PC-9 (cell line): ENCODE data around the gene CCL4. TPM values are rescaled to one million over a fixed set of nuclear protein-coding genes. Genes with fewer than 3 reads are reported as not detected.

Experiments
- BruUV-seq: library from RNA; stranded (reverse); fragments of 400-500 nt; replicated peaks from 2 replicates; lab custom pipeline; 2021; lab: Mats Ljungman, UMichigan
- CTCF ChIA-PET: fragments of 300-600 bp; sonication (Branson Sonifier 250); formaldehyde crosslinking; loops from one replicate; lab custom pipeline; 2022; ENCODE audit warnings: antibody characterized with exemption; lab: Charles Lee
- POLR2A ChIA-PET: fragments of 300-600 bp; sonication (Branson Sonifier 250); formaldehyde crosslinking; loops from one replicate; lab custom pipeline; 2022; ENCODE audit warnings: antibody characterized with exemption; ENCODE audit not compliant: unreplicated experiment; lab: Charles Lee
- DNase-seq, 2 experiments: peaks; one replicate each; pipeline versions ENCODE4 v3.0.0 to v3.0.0-alpha.2; 2015 to 2022; ENCODE audit warnings: mixed read lengths in 1 of 2
- H2AFZ ChIP-seq: fragments of 200-600 bp; sonication (generic); 2 replicates; pipeline ENCODE4 v1.8.1; 2017; ENCODE audit warnings: antibody characterized with exemption
- H3F3A ChIP-seq: fragments of 200-600 bp; sonication (generic); 2 replicates; pipeline ENCODE4 v1.8.1; 2017; ENCODE audit warnings: antibody characterized with exemption, mild to moderate bottlenecking, low read depth; ENCODE audit not compliant: insufficient read depth
- H3K27ac ChIP-seq: fragments of 200-600 bp; sonication (generic); 2 replicates; pipeline ENCODE4 v1.6.1; 2016; ENCODE audit warnings: mixed run types
- H3K27me3 ChIP-seq: fragments of 200-600 bp; sonication (generic); 2 replicates; pipeline ENCODE4 v1.6.1; 2016; ENCODE audit warnings: low read depth, mixed run types; ENCODE audit not compliant: insufficient read depth
- H3K36me3 ChIP-seq: fragments of 200-600 bp; sonication (generic); 2 replicates; pipeline ENCODE4 v1.6.1; 2016; ENCODE audit warnings: low read depth, mixed run types
- H3K4me1 ChIP-seq: fragments of 200-600 bp; sonication (generic); replicated peaks from 2 replicates; pipeline ENCODE4 v1.6.1; 2016; ENCODE audit warnings: mixed run types; ENCODE audit not compliant: insufficient read depth
- H3K4me2 ChIP-seq: fragments of 200-600 bp; sonication (generic); 2 replicates; pipeline ENCODE4 v1.6.1; 2017; ENCODE audit warnings: mixed run types
- H3K4me3 ChIP-seq: fragments of 200-600 bp; sonication (generic); 2 replicates; pipeline ENCODE4 v1.6.1; 2016; ENCODE audit warnings: mixed run types
- H3K79me2 ChIP-seq: fragments of 200-600 bp; sonication (generic); 2 replicates; pipeline ENCODE4 v1.6.1; 2017; ENCODE audit warnings: low read depth, mixed run types
- H3K9me2 ChIP-seq: fragments of 200-600 bp; sonication (generic); 2 replicates; pipeline ENCODE4 v1.8.1; 2017; ENCODE audit warnings: mild to moderate bottlenecking; ENCODE audit not compliant: insufficient read depth
- H3K9me3 ChIP-seq: fragments of 200-600 bp; sonication (generic); 2 replicates; pipeline ENCODE4 v1.8.1; 2016; ENCODE audit warnings: low read depth; ENCODE audit not compliant: insufficient read depth
- H4K20me1 ChIP-seq: fragments of 200-600 bp; sonication (generic); 2 replicates; pipeline ENCODE4 v1.8.1; 2017; ENCODE audit not compliant: insufficient read depth
- CTCF ChIP-seq: fragments of 200-600 bp; sonication (generic); conservative IDR thresholded peaks from 2 replicates; pipeline ENCODE4 v1.6.1; 2017; ENCODE audit warnings: mixed run types, antibody characterized with exemption, mild to moderate bottlenecking, moderate library complexity
- EZH2 ChIP-seq: fragments of 200-600 bp; sonication (generic); IDR thresholded peaks from 2 replicates; pipeline ENCODE4 v1.8.0; 2017; ENCODE audit warnings: antibody characterized with exemption, low read depth
- intact Hi-C: fragments of 100-400 bp; cut with micrococcal nuclease; formaldehyde crosslinking; loops from one replicate; pipeline ENCODE4 v1.10.0; 2022; ENCODE audit not compliant: unreplicated experiment
- total RNA-seq: library from RNA; stranded (reverse); gene quantifications from 2 replicates; pipeline ENCODE4 v1.2.3, GENCODE V29; 2021

The CCL4 gene
- total RNA-seq, 1 experiment from 2014 or later = not detected

DNA sequence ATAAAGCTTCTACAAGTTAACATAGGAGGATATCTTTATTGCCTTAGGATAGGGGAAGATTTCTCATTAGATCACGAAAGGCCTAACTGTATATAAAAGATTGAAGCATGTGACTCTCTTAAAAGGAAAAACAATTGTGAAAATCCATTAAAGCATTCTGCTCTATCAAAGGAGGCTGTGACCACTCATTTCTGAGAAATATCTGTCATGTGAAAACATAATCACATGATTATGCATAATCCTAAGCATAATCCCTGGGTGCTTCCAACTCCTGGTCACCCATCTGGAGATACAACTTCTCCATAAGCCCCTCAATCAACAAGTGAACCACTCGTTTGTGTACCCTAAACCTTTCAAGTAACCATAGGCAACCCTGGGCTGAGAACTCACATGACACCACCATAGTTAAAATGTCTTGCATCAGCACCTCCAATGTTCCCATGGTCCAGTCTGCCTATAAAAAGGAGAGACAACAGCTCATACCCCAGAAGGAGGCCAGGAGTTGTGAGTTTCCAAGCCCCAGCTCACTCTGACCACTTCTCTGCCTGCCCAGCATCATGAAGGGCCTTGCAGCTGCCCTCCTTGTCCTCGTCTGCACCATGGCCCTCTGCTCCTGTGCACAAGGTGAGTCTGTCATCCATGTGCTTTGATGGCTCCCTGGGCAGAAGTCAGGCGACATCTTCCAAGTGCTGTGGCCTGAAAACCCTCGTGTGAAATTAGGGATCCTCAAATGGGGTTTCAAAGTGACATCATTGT lies 39.7 kb upstream of the CCL4 start, which contains the start of gene CCL18:
Gene CCL18, plus strand, starts transcription at position 487 of the 756 bp plus-strand sequence. Its CDS starts 71 bp downstream, at position 558.
- Histone ChIP-seq H3K9me3 (no peaks in the 10 kb centered on the region), H3K4me2 (no peak within 1 kb of the TSS), H3K9me2 (no peaks in the 10 kb centered on the region), H3K27ac (no peak within 1 kb of the TSS), H3K27me3 (peaks cover 33% of the 10 kb centered on the region), H2AFZ (no peak within 1 kb of the TSS), H3F3A (no peaks in the 10 kb centered on the region), H4K20me1 (no peaks in the 10 kb centered on the region), H3K4me1 (no peaks in the 10 kb centered on the region), H3K4me3 (no peak within 1 kb of the TSS), H3K36me3 (no peaks in the 10 kb centered on the region), H3K79me2 (no peaks in the 10 kb centered on the region)
- intact Hi-C loops = no loop called here
- POLR2A ChIA-PET = no interaction called here
- DNase-seq = no peak
- CTCF ChIA-PET = no interaction called here
- TF ChIP-seq CTCF (no peak), EZH2 (no peak)
- BruUV-seq = no TSS peak

DNA sequence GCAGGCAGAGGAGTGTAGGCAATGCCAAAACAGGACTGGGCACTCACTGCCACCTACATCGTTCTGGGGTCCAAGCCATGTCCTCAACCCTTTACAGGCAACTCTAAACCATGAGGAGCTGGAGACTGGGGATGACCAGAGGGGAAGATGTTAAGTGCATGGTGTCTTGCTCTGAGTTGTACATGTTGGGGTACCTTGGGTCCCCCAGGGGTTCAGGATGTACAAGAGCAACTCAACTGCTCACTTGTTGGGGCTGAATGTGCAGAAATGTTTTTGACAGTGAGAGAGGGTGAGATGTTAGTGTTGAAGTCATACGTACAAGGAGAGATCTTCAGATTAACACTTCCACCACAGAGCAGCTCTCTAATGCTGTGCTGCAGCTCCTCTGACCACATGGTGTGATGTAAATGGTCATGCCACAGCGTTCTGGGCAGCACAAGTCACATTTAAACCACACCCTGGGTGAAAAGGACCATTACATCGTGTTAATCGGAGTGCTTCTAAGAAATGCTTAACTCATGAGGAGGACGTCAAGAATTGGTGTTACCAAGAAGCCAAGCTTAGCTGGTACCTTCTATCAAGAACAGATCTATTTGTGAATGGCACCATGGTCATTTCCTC lies 37.2 kb upstream of the CCL4 start:
- TF ChIP-seq EZH2 (no peak), CTCF (no peak)
- BruUV-seq = no TSS peak
- Histone ChIP-seq H3K36me3 (no peaks in the 10 kb centered on the region), H3K9me2 (no peaks in the 10 kb centered on the region), H3K79me2 (no peaks in the 10 kb centered on the region), H3F3A (no peaks in the 10 kb centered on the region), H2AFZ (no peak overlapping the region), H3K4me2 (no peak overlapping the region), H4K20me1 (no peaks in the 10 kb centered on the region), H3K9me3 (no peaks in the 10 kb centered on the region), H3K4me3 (no peak overlapping the region), H3K27ac (no peak overlapping the region), H3K27me3 (peaks cover 34% of the 10 kb centered on the region), H3K4me1 (no peaks in the 10 kb centered on the region)
- intact Hi-C loops = no loop called here
- POLR2A ChIA-PET = no interaction called here
- DNase-seq = no peak
- CTCF ChIA-PET = no interaction called here

DNA sequence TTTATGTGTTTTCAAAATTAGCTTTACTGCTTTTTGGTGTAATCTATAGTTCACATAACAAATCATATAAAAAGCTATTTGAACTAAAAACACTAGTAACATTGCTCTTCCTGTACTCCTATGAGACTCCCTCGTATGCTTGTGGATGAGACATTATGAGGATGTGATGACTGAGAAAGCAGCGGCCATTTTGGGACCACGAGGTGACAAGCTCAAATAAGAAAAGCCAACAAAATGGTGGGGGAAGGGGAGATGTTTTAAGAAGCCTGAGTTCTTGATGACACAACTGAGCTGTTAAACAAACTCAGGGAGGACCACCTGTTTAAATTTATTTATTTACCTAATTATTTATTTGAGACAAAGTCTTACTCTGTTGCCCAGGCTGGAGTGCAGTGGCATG lies 35.1 kb upstream of the CCL4 start:
- no peak for DNase-seq
- BruUV-seq = no TSS peak
- intact Hi-C loops = no loop called here
- H3K27me3 ChIP-seq = peaks cover 34% of the 10 kb centered on the region
- no peak overlapping the region for H3K27ac ChIP-seq
- no peak overlapping the region for H3K4me2 ChIP-seq
- no peak for TF ChIP-seq CTCF
- TF ChIP-seq EZH2 = no peak
- no peak overlapping the region for H2AFZ ChIP-seq
- POLR2A ChIA-PET = no interaction called here
- no peaks in the 10 kb centered on the region for H3K4me1 ChIP-seq
- CTCF ChIA-PET = interaction anchor here (0.6 kb wide), 1 partner anchor 400 kb away, joined by 3 read pairs; no protein-coding TSS in a partner anchor
- H3F3A ChIP-seq = no peaks in the 10 kb centered on the region
- H3K36me3 ChIP-seq = no peaks in the 10 kb centered on the region
- H3K9me2 ChIP-seq = no peaks in the 10 kb centered on the region
- H3K4me3 ChIP-seq = no peak overlapping the region
- no peaks in the 10 kb centered on the region; the same call in 1 of the 2 replicates for H4K20me1 ChIP-seq
- H3K79me2 ChIP-seq = no peaks in the 10 kb centered on the region
- H3K9me3 ChIP-seq = no peaks in the 10 kb centered on the region
